GM12878 (cell line): ENCODE measurements around the gene ALDH6A1. TPM values are rescaled to one million over a fixed set of nuclear protein-coding genes. Genes with fewer than 3 reads are reported as not detected.
A peak's percentile ranks its signal among the peaks of the same experiment; 100 is the strongest.

Experiments
- CREB1 ChIP-seq: IDR thresholded peaks from 2 replicates; pipeline ENCODE4 v1.6.1; 2012; ENCODE audit warnings: low read depth, mild to moderate bottlenecking, inconsistent platforms
- FOXK2 ChIP-seq: fragments of 450-650 bp; IDR thresholded peaks from 2 replicates; pipeline ENCODE4 v1.6.1; 2017; ENCODE audit warnings: mild to moderate bottlenecking, moderate library complexity
- IKZF1 ChIP-seq: fragments of 450-650 bp; conservative IDR thresholded peaks from 2 replicates; pipeline ENCODE4 v1.6.1; 2017; ENCODE audit warnings: antibody characterized with exemption, mild to moderate bottlenecking
- NFYA ChIP-seq: IDR thresholded peaks from 2 replicates; pipeline ENCODE4 v1.6.1; 2011; ENCODE audit warnings: low read depth, mild to moderate bottlenecking, low read length, improper control_type of control experiment, borderline replicate concordance
- NR2C2 ChIP-seq: IDR thresholded peaks from 2 replicates; pipeline ENCODE4 v1.6.1; 2011; ENCODE audit warnings: borderline replicate concordance, low read depth; ENCODE audit not compliant: control insufficient read depth, insufficient read length
- POLR2AphosphoS2 ChIP-seq: IDR thresholded peaks from 2 replicates; pipeline ENCODE4 v1.6.1; 2011; ENCODE audit warnings: low read depth, mild to moderate bottlenecking, low read length, improper control_type of control experiment, moderate library complexity
- SMC3 ChIP-seq: IDR thresholded peaks from 2 replicates; pipeline ENCODE4 v1.6.1; 2011; ENCODE audit warnings: low read length, improper control_type of control experiment, borderline replicate concordance
- STAT3 ChIP-seq: IDR thresholded peaks from 2 replicates; pipeline ENCODE4 v1.6.1; 2011; ENCODE audit warnings: low read depth, low read length, improper control_type of control experiment
- SUZ12 ChIP-seq: fragments of 200-600 bp; sonication (generic); IDR thresholded peaks from one replicate; pipeline ENCODE4 v1.6.1; 2018; ENCODE audit warnings: antibody characterized with exemption, mild to moderate bottlenecking; ENCODE audit not compliant: unreplicated experiment
- TARDBP ChIP-seq: IDR thresholded peaks from 2 replicates; pipeline ENCODE4 v1.6.1; 2016; ENCODE audit warnings: borderline replicate concordance
- TCF12 ChIP-seq: IDR thresholded peaks from 2 replicates; pipeline ENCODE4 v1.6.1; 2011; ENCODE audit warnings: low read depth, mild to moderate bottlenecking, low read length
- YBX1 ChIP-seq: fragments of 450-650 bp; IDR thresholded peaks from 2 replicates; pipeline ENCODE4 v1.6.1; 2016; ENCODE audit warnings: antibody characterized with exemption
- ZNF24 ChIP-seq: fragments of 450-650 bp; IDR thresholded peaks from 2 replicates; pipeline ENCODE4 v1.6.1; 2017; ENCODE audit warnings: antibody characterized with exemption, mild to moderate bottlenecking
- ZZZ3 ChIP-seq: IDR thresholded peaks from 2 replicates; pipeline ENCODE4 v1.6.1; 2011; ENCODE audit warnings: low read depth; ENCODE audit not compliant: control insufficient read depth, insufficient read length
- polyA plus RNA-seq, 11 experiments: library from polyadenylated mRNA; depleted of rRNA in 4 of 11; unstranded in 6 of 11; stranded (reverse) in 5 of 11; fragments of >200 nt; fragmentation: Nextera tagmentation in 4 of 11; fragmentation: Illumina TruSeq in 1 of 11; extraction: Ambion mirVana in 4 of 11; extraction: Trizol in 1 of 11; gene quantifications; 1 replicate in 1 of 11; 2 replicates in 10 of 11; pipeline versions ENCODE4 v1.2.1 to v1.2.3, GENCODE V29; 2011 to 2016; ENCODE audit warnings: inconsistent platforms in 2 of 11, missing spikeins in 2 of 11, low read depth in 1 of 11
- total RNA-seq, 4 experiments: library from RNA; depleted of rRNA in 3 of 4; stranded (reverse); fragments of >200 nt in 3 of 4; fragmentation: Illumina TruSeq in 1 of 4; extraction: Trizol in 1 of 4; gene quantifications; 2 replicates each; pipeline versions ENCODE4 v1.2.1 to v1.2.3, GENCODE V29; 2013 to 2021
- TF ChIP-seq, protein P1 (sequence below): fragments of 450-650 bp; IDR thresholded peaks from 2 replicates; pipeline ENCODE4 v1.6.1; 2017; ENCODE audit warnings: mild to moderate bottlenecking, low read depth, inconsistent platforms; ENCODE audit not compliant: poor library complexity, severe bottlenecking
- TF ChIP-seq, protein P2 (sequence below): fragments of 450-650 bp; IDR thresholded peaks from 2 replicates; pipeline ENCODE4 v1.6.1; 2016; ENCODE audit warnings: mild to moderate bottlenecking, moderate library complexity, borderline replicate concordance
- TF ChIP-seq, protein P3 (sequence below): fragments of 450-650 bp; IDR thresholded peaks from 2 replicates; pipeline ENCODE4 v1.6.1; 2017; ENCODE audit warnings: borderline replicate concordance
- TF ChIP-seq, protein P4 (sequence below): fragments of 450-650 bp; IDR thresholded peaks from 2 replicates; pipeline ENCODE4 v1.6.1; 2017; ENCODE audit warnings: antibody characterized with exemption, mild to moderate bottlenecking, moderate library complexity
- TF ChIP-seq, protein P5 (sequence below): fragments of 450-650 bp; IDR thresholded peaks from 2 replicates; pipeline ENCODE4 v1.6.1; 2017; ENCODE audit warnings: mild to moderate bottlenecking

Gene ALDH6A1
- total and polyA plus RNA-seq, 10 of the 15 experiments (the other 5 are each of a cell fraction or from before 2014, with no cell fraction given) = 6.3 to 23.4 (median 9.8) TPM

DNA sequence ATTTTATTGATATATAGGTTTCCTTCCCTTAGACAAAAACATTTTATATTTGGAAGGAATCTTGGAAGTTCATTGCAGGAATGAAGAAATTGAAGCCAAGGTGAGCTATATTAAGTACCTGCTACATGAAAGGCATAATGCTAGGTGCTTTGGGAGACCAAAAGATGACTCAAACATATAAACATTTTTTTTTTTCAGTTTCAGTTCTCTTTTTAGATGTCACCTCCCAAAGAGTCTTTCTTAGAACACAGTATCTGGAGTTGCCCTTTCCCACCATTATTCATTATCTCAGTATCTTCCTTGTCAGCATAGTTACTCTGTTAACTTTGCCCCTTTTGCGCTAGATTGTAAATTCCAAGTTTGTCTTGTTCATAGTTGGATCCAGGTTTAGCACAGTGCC lies 1.6 kb upstream of the ALDH6A1 start (continued):
- TF ChIP-seq, protein P1, sequence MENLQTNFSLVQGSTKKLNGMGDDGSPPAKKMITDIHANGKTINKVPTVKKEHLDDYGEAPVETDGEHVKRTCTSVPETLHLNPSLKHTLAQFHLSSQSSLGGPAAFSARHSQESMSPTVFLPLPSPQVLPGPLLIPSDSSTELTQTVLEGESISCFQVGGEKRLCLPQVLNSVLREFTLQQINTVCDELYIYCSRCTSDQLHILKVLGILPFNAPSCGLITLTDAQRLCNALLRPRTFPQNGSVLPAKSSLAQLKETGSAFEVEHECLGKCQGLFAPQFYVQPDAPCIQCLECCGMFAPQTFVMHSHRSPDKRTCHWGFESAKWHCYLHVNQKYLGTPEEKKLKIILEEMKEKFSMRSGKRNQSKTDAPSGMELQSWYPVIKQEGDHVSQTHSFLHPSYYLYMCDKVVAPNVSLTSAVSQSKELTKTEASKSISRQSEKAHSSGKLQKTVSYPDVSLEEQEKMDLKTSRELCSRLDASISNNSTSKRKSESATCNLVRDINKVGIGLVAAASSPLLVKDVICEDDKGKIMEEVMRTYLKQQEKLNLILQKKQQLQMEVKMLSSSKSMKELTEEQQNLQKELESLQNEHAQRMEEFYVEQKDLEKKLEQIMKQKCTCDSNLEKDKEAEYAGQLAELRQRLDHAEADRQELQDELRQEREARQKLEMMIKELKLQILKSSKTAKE = no peak
- TF ChIP-seq ZNF24 = no peak
- TF ChIP-seq, protein P2, sequence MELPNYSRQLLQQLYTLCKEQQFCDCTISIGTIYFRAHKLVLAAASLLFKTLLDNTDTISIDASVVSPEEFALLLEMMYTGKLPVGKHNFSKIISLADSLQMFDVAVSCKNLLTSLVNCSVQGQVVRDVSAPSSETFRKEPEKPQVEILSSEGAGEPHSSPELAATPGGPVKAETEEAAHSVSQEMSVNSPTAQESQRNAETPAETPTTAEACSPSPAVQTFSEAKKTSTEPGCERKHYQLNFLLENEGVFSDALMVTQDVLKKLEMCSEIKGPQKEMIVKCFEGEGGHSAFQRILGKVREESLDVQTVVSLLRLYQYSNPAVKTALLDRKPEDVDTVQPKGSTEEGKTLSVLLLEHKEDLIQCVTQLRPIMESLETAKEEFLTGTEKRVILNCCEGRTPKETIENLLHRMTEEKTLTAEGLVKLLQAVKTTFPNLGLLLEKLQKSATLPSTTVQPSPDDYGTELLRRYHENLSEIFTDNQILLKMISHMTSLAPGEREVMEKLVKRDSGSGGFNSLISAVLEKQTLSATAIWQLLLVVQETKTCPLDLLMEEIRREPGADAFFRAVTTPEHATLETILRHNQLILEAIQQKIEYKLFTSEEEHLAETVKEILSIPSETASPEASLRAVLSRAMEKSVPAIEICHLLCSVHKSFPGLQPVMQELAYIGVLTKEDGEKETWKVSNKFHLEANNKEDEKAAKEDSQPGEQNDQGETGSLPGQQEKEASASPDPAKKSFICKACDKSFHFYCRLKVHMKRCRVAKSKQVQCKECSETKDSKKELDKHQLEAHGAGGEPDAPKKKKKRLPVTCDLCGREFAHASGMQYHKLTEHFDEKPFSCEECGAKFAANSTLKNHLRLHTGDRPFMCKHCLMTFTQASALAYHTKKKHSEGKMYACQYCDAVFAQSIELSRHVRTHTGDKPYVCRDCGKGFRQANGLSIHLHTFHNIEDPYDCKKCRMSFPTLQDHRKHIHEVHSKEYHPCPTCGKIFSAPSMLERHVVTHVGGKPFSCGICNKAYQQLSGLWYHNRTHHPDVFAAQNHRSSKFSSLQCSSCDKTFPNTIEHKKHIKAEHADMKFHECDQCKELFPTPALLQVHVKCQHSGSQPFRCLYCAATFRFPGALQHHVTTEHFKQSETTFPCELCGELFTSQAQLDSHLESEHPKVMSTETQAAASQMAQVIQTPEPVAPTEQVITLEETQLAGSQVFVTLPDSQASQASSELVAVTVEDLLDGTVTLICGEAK = no peak
- TF ChIP-seq NR2C2 = no peak
- no peak for TF ChIP-seq FOXK2
- TF ChIP-seq CREB1 = 0 out of 2 replicates have a peak, but pooled peaks have one; percentile 14
- TF ChIP-seq SMC3 = no peak
- TF ChIP-seq SUZ12 = no peak
- TF ChIP-seq NFYA = no peak
- TF ChIP-seq, protein P3, sequence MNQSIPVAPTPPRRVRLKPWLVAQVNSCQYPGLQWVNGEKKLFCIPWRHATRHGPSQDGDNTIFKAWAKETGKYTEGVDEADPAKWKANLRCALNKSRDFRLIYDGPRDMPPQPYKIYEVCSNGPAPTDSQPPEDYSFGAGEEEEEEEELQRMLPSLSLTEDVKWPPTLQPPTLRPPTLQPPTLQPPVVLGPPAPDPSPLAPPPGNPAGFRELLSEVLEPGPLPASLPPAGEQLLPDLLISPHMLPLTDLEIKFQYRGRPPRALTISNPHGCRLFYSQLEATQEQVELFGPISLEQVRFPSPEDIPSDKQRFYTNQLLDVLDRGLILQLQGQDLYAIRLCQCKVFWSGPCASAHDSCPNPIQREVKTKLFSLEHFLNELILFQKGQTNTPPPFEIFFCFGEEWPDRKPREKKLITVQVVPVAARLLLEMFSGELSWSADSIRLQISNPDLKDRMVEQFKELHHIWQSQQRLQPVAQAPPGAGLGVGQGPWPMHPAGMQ = no peak
- TF ChIP-seq TARDBP = no peak
- TF ChIP-seq IKZF1 = peak; percentile 53; the same call in 1 of the 2 replicates
- TF ChIP-seq, protein P4, sequence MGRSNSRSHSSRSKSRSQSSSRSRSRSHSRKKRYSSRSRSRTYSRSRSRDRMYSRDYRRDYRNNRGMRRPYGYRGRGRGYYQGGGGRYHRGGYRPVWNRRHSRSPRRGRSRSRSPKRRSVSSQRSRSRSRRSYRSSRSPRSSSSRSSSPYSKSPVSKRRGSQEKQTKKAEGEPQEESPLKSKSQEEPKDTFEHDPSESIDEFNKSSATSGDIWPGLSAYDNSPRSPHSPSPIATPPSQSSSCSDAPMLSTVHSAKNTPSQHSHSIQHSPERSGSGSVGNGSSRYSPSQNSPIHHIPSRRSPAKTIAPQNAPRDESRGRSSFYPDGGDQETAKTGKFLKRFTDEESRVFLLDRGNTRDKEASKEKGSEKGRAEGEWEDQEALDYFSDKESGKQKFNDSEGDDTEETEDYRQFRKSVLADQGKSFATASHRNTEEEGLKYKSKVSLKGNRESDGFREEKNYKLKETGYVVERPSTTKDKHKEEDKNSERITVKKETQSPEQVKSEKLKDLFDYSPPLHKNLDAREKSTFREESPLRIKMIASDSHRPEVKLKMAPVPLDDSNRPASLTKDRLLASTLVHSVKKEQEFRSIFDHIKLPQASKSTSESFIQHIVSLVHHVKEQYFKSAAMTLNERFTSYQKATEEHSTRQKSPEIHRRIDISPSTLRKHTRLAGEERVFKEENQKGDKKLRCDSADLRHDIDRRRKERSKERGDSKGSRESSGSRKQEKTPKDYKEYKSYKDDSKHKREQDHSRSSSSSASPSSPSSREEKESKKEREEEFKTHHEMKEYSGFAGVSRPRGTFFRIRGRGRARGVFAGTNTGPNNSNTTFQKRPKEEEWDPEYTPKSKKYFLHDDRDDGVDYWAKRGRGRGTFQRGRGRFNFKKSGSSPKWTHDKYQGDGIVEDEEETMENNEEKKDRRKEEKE = no peak
- TF ChIP-seq STAT3 = no peak
- TF ChIP-seq YBX1 = no peak
- TF ChIP-seq ZZZ3 = no peak
- TF ChIP-seq POLR2AphosphoS2 = no peak
- no peak for TF ChIP-seq TCF12
- TF ChIP-seq, protein P5, sequence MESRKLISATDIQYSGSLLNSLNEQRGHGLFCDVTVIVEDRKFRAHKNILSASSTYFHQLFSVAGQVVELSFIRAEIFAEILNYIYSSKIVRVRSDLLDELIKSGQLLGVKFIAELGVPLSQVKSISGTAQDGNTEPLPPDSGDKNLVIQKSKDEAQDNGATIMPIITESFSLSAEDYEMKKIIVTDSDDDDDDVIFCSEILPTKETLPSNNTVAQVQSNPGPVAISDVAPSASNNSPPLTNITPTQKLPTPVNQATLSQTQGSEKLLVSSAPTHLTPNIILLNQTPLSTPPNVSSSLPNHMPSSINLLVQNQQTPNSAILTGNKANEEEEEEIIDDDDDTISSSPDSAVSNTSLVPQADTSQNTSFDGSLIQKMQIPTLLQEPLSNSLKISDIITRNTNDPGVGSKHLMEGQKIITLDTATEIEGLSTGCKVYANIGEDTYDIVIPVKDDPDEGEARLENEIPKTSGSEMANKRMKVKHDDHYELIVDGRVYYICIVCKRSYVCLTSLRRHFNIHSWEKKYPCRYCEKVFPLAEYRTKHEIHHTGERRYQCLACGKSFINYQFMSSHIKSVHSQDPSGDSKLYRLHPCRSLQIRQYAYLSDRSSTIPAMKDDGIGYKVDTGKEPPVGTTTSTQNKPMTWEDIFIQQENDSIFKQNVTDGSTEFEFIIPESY = no peak
